GM21528 (cell line): ENCODE results near the gene CACNA1G.

Experiments used
- ATAC-seq: cut with Tn5 transposase; IDR thresholded peaks from one replicate; pipeline ENCODE4 v1.9.1; 2021; ENCODE audit warnings: mild to moderate bottlenecking, moderate library complexity; ENCODE audit not compliant: unreplicated experiment, low FRiP score

Gene CACNA1G

GRCh38 chr17:50665838-50666237 is 105.3 kb downstream of the CACNA1G start:
- ATAC-seq, result no peak

GRCh38 chr17:50666316-50666715 is 105.8 kb downstream of the CACNA1G start:
- no peak for ATAC-seq

- no peak for ATAC-seq
These were observed 106.9 kb downstream of the CACNA1G start for GRCh38 chr17:50667259-50668024.

GRCh38 chr17:50668025-50668837 is 107.7 kb downstream of the CACNA1G start:
- no peak for ATAC-seq

- no peak for ATAC-seq
These were observed 108.5 kb downstream of the CACNA1G start for GRCh38 chr17:50668838-50669581.

GRCh38 chr17:50672071-50672470 is 111.6 kb downstream of the CACNA1G start:
- no peak for ATAC-seq

- ATAC-seq, result no peak
These were observed 112.5 kb downstream of the CACNA1G start for GRCh38 chr17:50672831-50673551.

GRCh38 chr17:50675190-50675589 is 114.7 kb downstream of the CACNA1G start:
- no peak for ATAC-seq

GRCh38 chr17:50675627-50676026 is 115.1 kb downstream of the CACNA1G start:
- no peak for ATAC-seq

GRCh38 chr17:50676065-50676975 is 115.8 kb downstream of the CACNA1G start:
- no peak for ATAC-seq
